ENCODE data around the gene KLF13.

KLF13 gene

GRCh38 chr15:31300981-31301672 is 25.5 kb upstream of the KLF13 start:
- no peak overlapping the region for H3K4me3 ChIP-seq (replicated peaks; ENCODE audit: low read depth, low read length)
- no peak for TF ChIP-seq CTCF (IDR thresholded peaks at IDR 0.05; ENCODE audit: low read length, missing control alignments)
- DNase-seq (ENCODE audit: low read depth) = no peak

- no peak for TF ChIP-seq CTCF (IDR thresholded peaks at IDR 0.05; ENCODE audit: low read length, missing control alignments)
- no peak for DNase-seq (ENCODE audit: low read depth)
- no peak overlapping the region for H3K4me3 ChIP-seq (replicated peaks; ENCODE audit: low read depth, low read length)
These were observed 25.0 kb upstream of the KLF13 start for GRCh38 chr15:31301673-31301990.

DNA sequence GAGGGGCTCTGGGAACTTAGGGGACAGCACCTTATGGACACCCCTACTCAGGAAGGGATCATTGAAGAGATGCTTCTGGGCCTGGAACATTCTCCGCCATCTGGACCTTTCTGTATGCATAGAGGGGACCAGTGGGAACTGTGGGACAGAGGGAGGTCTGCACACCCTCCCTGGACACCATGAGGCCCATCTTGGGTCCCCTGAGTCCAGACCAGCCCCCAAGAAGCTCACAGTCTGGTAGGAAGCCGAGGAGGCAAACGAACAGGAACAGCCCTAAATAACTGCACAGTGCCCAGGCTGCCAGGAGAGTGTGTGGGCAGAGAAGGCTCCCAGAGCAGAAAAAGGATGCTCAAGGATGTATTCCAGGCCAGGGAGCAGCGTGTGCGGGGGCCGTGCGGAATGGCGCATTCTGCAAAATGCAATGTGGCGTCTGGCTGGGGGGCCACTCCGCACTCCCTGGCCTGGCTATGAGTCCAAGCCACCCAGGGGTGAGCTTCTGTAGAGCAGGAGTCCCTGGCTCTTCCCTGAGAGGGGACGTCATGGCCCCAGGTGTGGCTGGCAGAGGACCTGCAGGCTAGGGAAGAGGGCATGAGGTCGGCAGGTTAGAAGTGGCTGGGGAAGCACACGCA is 24.5 kb upstream of the KLF13 start:
- TF ChIP-seq CTCF (IDR thresholded peaks at IDR 0.05; ENCODE audit: low read length, missing control alignments) = no peak
- H3K4me3 ChIP-seq (replicated peaks; ENCODE audit: low read depth, low read length) = no peak overlapping the region
- DNase-seq (ENCODE audit: low read depth) = no peak

GRCh38 chr15:31302778-31303725 is 23.6 kb upstream of the KLF13 start:
- H3K4me3 ChIP-seq (replicated peaks; ENCODE audit: low read depth, low read length) = no peak overlapping the region
- no peak for TF ChIP-seq CTCF (IDR thresholded peaks at IDR 0.05; ENCODE audit: low read length, missing control alignments)
- no peak for DNase-seq (ENCODE audit: low read depth)

- H3K4me3 ChIP-seq (replicated peaks; ENCODE audit: low read depth, low read length) = no peak overlapping the region
- DNase-seq (ENCODE audit: low read depth) = no peak
- TF ChIP-seq CTCF (IDR thresholded peaks at IDR 0.05; ENCODE audit: low read length, missing control alignments) = no peak
These were observed 22.6 kb upstream of the KLF13 start for GRCh38 chr15:31303726-31304648.

DNA sequence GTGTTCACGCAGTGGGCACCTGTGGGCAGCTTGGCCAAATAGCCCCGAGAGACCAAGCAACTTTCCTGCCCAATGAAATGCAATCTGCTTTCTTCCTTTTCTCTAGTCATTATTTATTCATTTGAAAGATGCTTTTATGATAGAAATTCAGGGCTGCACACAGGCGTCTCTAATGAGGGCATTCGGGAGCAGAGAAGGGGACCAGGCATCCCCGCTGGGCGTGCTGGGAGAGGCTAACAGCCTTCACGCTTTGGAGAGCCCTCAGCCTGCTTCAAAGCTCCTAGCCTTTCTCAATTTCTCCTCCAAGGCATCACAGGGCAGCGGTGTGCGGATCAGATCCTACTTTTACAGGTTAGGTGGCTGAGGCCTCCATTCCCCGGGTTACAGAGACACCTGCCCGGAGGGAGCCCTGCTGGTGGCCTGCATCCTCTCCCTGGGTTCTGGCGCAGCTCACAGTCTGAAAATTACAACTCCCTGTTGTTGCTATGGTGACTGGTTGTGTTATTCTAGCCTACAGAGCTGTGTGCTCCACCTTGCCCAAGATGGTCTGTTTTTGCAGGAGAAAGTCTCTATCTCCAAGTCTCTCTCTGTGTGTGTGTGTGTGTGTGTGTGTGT is 21.8 kb upstream of the KLF13 start:
- TF ChIP-seq CTCF (IDR thresholded peaks at IDR 0.05; ENCODE audit: low read length, missing control alignments) = no peak
- DNase-seq (ENCODE audit: low read depth) = no peak
- H3K4me3 ChIP-seq (replicated peaks; ENCODE audit: low read depth, low read length) = no peak overlapping the region

Measured in fibroblast of pulmonary artery (primary cell).